HEK293 (cell line): ENCODE results near the gene CDCP2.

Source experiments
- CTCF ChIA-PET: fragments of 350-600 bp; formaldehyde crosslinking; extraction: SDS; loops from one replicate; lab custom pipeline; 2021; ENCODE audit warnings: antibody characterized with exemption; lab: Yijun Ruan, JAX
- POLR2A ChIA-PET: fragments of 300-600 bp; formaldehyde crosslinking; extraction: SDS; loops from one replicate; lab custom pipeline; 2020; ENCODE audit warnings: antibody characterized with exemption, inconsistent platforms; lab: Yijun Ruan, JAX
- H3K27ac ChIP-seq: fragments of 200-500 bp; sonication (Bioruptor generic); 2 replicates; pipeline ENCODE4 v1.5.1; 2014; ENCODE audit warnings: low read depth, low read length, control low read depth, inconsistent platforms; ENCODE audit errors: extremely low read depth
- H3K36me3 ChIP-seq, 2 experiments: fragments of 200-500 bp in 1 of 2; sonication (Bioruptor generic) in 1 of 2; 1 replicate in 1 of 2; 2 replicates in 1 of 2; pipeline ENCODE4 v1.5.1; 2014 to 2017; ENCODE audit warnings: inconsistent platforms in 2 of 2, low read length in 2 of 2; ENCODE audit not compliant: control insufficient read depth in 2 of 2, insufficient read depth in 1 of 2
- H3K4me1 ChIP-seq: fragments of 200-500 bp; sonication (Bioruptor generic); 2 replicates; pipeline ENCODE4 v1.5.1; 2014; ENCODE audit warnings: mild to moderate bottlenecking, low read length, inconsistent platforms; ENCODE audit not compliant: control insufficient read depth, insufficient read depth
- H3K4me3 ChIP-seq: 2 replicates; pipeline ENCODE4 v1.5.1; 2011; ENCODE audit warnings: low read depth, mild to moderate bottlenecking, control low read depth, low read length, moderate library complexity
- H3K9me3 ChIP-seq: fragments of 200-500 bp; sonication (Bioruptor generic); 2 replicates; pipeline ENCODE4 v1.5.1; 2014; ENCODE audit warnings: low read depth, low read length, inconsistent platforms; ENCODE audit not compliant: control insufficient read depth, insufficient read depth
- GLIS2 ChIP-seq: fragments of 450-650 bp; formaldehyde crosslinking; IDR thresholded peaks from 2 replicates; pipeline ENCODE4 v1.5.1; 2016; ENCODE audit warnings: missing biosample characterization, missing genetic modification characterization
- HIC1 ChIP-seq: fragments of 450-650 bp; formaldehyde crosslinking; IDR thresholded peaks from 2 replicates; pipeline ENCODE4 v1.5.1; 2016; ENCODE audit warnings: missing biosample characterization, missing genetic modification characterization
- HOXA7 ChIP-seq: sonication (generic); formaldehyde crosslinking; IDR thresholded peaks from 2 replicates; pipeline ENCODE4 v1.8.1; 2022; ENCODE audit warnings: missing genetic modification reagents, borderline replicate concordance
- PBX3 ChIP-seq: sonication (generic); formaldehyde crosslinking; IDR thresholded peaks from 2 replicates; pipeline ENCODE4 v1.8.1; 2022; ENCODE audit warnings: mild to moderate bottlenecking, moderate library complexity, missing genetic modification reagents
- SETDB1 ChIP-seq: IDR thresholded peaks from one replicate; pipeline ENCODE4 v1.6.1; 2017; ENCODE audit warnings: mild to moderate bottlenecking, low read length, moderate library complexity, mixed read lengths; ENCODE audit not compliant: insufficient read length
- SP3 ChIP-seq: fragments of 450-650 bp; formaldehyde crosslinking; IDR thresholded peaks from 2 replicates; pipeline ENCODE4 v1.5.1; 2016; ENCODE audit warnings: missing biosample characterization, missing genetic modification characterization
- ZBTB48 ChIP-seq: fragments of 450-650 bp; formaldehyde crosslinking; IDR thresholded peaks from 2 replicates; pipeline ENCODE4 v1.5.1; 2016; ENCODE audit warnings: missing biosample characterization, missing genetic modification characterization
- ZFP41 ChIP-seq: fragments of 450-650 bp; formaldehyde crosslinking; IDR thresholded peaks from 2 replicates; pipeline ENCODE4 v1.5.1; 2016; ENCODE audit warnings: missing biosample characterization, missing genetic modification characterization, borderline replicate concordance
- ZNF10 ChIP-seq: fragments of 450-650 bp; formaldehyde crosslinking; IDR thresholded peaks from 2 replicates; pipeline ENCODE4 v1.5.1; 2017; ENCODE audit warnings: missing biosample characterization, missing genetic modification characterization
- ZNF133 ChIP-seq: fragments of 450-650 bp; formaldehyde crosslinking; IDR thresholded peaks from 2 replicates; pipeline ENCODE4 v1.5.1; 2016; ENCODE audit warnings: missing biosample characterization, missing genetic modification characterization
- ZNF239 ChIP-seq: fragments of 450-650 bp; formaldehyde crosslinking; IDR thresholded peaks from 2 replicates; pipeline ENCODE4 v1.5.1; 2016; ENCODE audit warnings: missing biosample characterization, missing genetic modification characterization
- ZNF248 ChIP-seq: fragments of 450-650 bp; formaldehyde crosslinking; IDR thresholded peaks from 2 replicates; pipeline ENCODE4 v1.5.1; 2017; ENCODE audit warnings: missing biosample characterization, missing genetic modification characterization
- ZNF274 ChIP-seq, 2 experiments: fragments of 200-500 bp in 1 of 2; fragments of 450-650 bp in 1 of 2; sonication (Bioruptor generic) in 1 of 2; formaldehyde crosslinking in 1 of 2; IDR thresholded peaks; 2 replicates each; pipeline versions ENCODE4 v1.5.1 to v1.6.1; 2014 to 2016; ENCODE audit warnings: borderline replicate concordance in 1 of 2, inconsistent platforms in 1 of 2, low read length in 1 of 2, missing biosample characterization in 1 of 2, missing genetic modification characterization in 1 of 2
- ZNF366 ChIP-seq: fragments of 450-650 bp; formaldehyde crosslinking; conservative IDR thresholded peaks from 2 replicates; pipeline ENCODE4 v1.5.1; 2016; ENCODE audit warnings: missing biosample characterization, missing genetic modification characterization
- ZNF473 ChIP-seq: fragments of 450-650 bp; formaldehyde crosslinking; IDR thresholded peaks from 2 replicates; pipeline ENCODE4 v1.5.1; 2017; ENCODE audit warnings: missing biosample characterization, missing genetic modification characterization
- ZNF549 ChIP-seq: fragments of 450-650 bp; IDR thresholded peaks from 2 replicates; pipeline ENCODE4 v1.5.1; 2018; ENCODE audit warnings: missing biosample characterization, missing genetic modification characterization, mild to moderate bottlenecking, inconsistent platforms, moderate library complexity
- ZNF561 ChIP-seq: fragments of 450-650 bp; IDR thresholded peaks from 2 replicates; pipeline ENCODE4 v1.5.1; 2018; ENCODE audit warnings: missing biosample characterization, missing genetic modification characterization, borderline replicate concordance
- ZNF639 ChIP-seq: fragments of 450-650 bp; formaldehyde crosslinking; IDR thresholded peaks from 2 replicates; pipeline ENCODE4 v1.5.1; 2016; ENCODE audit warnings: missing biosample characterization, missing genetic modification characterization
- ZNF830 ChIP-seq: fragments of 450-650 bp; IDR thresholded peaks from 2 replicates; pipeline ENCODE4 v1.5.0; 2018; ENCODE audit warnings: missing biosample characterization, missing genetic modification characterization, low read depth, mild to moderate bottlenecking, moderate library complexity
- TF ChIP-seq, protein P1 (sequence below): fragments of 450-650 bp; formaldehyde crosslinking; IDR thresholded peaks from 2 replicates; pipeline ENCODE4 v1.5.1; 2016; ENCODE audit warnings: missing biosample characterization, missing genetic modification characterization
- TF ChIP-seq, protein P2 (sequence below): fragments of 450-650 bp; formaldehyde crosslinking; IDR thresholded peaks from 2 replicates; pipeline ENCODE4; 2016; ENCODE audit warnings: missing biosample characterization, missing genetic modification characterization

Gene CDCP2

DNA sequence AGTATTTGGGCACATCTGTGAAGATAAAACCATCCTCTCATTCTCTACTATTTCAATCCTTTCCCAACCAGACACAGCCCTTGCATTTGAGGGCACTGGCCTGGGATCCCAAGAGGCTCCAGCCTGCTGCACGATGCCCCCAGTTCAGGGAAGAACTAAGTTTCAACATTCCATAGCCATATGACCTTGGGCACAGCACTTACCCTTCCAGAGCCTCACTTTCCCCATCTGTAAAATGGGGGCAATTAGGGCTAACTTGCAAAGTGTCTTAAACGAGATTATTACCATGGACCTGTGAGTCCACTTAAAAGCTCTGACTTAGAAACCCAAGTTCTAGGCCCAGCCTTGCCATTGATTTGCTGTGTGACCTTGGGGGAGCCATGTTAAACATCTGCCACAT is 22.9 kb downstream of the CDCP2 start (continued):
- TF ChIP-seq HIC1 (tag by site-specific recombination): no peak
- no peak for TF ChIP-seq ZNF10
- no peak for TF ChIP-seq GLIS2
- TF ChIP-seq ZNF473 (tag by site-specific recombination): no peak
- no peak for TF ChIP-seq ZNF133 (tag by site-specific recombination)
- TF ChIP-seq ZBTB48 (tag by site-specific recombination): no peak
- TF ChIP-seq ZNF274 (IDR thresholded peaks at IDR 0.05; ENCODE audit: low read length): no peak
- no peak for TF ChIP-seq ZNF274 (tag by site-specific recombination; IDR thresholded peaks at IDR 0.05; ENCODE audit: borderline replicate concordance)
- no peak for TF ChIP-seq PBX3
- TF ChIP-seq ZNF830 (tag by site-specific recombination): no peak
- no peak for TF ChIP-seq HOXA7 (CRISPR knock-in tag)

DNA sequence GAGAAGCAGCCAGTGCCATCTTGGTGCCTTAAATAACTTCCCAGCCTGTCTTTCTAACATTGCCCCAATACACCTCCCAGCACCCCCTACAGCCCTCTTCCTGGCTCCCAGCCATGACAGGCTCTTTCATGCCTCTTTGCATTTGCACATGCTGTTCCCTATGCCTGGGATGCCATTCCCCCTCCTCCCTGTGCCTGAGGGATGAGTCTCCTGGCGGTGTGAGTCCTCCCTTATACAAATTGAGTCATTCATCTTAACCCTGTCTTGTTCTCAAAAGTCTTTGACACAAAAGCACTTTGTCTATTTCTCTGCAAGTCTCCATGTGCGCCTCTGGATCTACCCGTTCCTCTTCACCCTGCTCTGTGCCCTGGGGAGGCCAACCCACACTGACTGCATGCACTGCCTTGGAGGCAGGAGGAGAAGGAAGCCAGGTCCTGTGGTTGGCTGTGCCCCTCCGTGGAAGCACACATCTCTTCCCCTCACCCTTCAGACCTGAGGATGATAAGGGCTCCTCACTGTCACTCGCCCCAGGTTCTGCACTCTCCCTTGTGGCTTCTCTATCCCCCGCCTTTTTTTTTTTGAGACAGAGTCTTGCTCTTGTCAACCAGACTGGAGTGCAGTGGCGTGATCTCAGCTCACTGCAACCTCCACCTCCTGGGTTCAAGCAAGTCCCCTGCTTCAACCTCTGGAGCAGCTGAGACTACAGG is 25.1 kb downstream of the CDCP2 start:
- no peak overlapping the region for H3K27ac ChIP-seq
- TF ChIP-seq ZNF239: no peak
- no peak for TF ChIP-seq ZNF248 (tag by site-specific recombination)
- TF ChIP-seq, protein P1, sequence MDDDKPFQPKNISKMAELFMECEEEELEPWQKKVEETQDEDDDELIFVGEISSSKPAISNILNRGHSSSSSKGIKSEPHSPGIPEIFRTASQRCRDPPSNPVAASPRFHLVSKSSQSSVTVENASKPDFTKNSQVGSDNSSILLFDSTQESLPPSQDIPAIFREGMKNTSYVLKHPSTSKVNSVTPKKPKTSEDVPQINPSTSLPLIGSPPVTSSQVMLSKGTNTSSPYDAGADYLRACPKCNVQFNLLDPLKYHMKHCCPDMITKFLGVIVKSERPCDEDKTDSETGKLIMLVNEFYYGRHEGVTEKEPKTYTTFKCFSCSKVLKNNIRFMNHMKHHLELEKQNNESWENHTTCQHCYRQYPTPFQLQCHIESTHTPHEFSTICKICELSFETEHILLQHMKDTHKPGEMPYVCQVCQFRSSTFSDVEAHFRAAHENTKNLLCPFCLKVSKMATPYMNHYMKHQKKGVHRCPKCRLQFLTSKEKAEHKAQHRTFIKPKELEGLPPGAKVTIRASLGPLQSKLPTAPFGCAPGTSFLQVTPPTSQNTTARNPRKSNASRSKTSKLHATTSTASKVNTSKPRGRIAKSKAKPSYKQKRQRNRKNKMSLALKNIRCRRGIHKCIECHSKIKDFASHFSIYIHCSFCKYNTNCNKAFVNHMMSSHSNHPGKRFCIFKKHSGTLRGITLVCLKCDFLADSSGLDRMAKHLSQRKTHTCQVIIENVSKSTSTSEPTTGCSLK (tag by site-specific recombination): no peak
- TF ChIP-seq ZNF561 (tag by site-specific recombination): no peak
- TF ChIP-seq SETDB1: no peak
- no peak for TF ChIP-seq SP3
- no peak for TF ChIP-seq ZNF639
- TF ChIP-seq ZBTB48 (tag by site-specific recombination): no peak
- no peak for TF ChIP-seq ZNF549 (tag by site-specific recombination)
- TF ChIP-seq ZFP41 (tag by site-specific recombination): no peak
- TF ChIP-seq, protein P2, sequence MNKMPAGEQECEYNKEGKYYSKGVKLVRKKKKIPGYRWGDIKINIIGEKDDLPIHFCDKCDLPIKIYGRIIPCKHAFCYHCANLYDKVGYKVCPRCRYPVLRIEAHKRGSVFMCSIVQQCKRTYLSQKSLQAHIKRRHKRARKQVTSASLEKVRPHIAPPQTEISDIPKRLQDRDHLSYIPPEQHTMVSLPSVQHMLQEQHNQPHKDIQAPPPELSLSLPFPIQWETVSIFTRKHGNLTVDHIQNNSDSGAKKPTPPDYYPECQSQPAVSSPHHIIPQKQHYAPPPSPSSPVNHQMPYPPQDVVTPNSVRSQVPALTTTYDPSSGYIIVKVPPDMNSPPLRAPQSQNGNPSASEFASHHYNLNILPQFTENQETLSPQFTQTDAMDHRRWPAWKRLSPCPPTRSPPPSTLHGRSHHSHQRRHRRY (tag by site-specific recombination): no peak
- TF ChIP-seq ZNF366 (tag by site-specific recombination): no peak
- POLR2A ChIA-PET: no interaction called here
- H3K36me3 ChIP-seq: no peaks in the 10 kb centered on the region
- H3K4me1 ChIP-seq: no peaks in the 10 kb centered on the region
- CTCF ChIA-PET: interaction anchor here (0.6 to 1.1 kb wide), 2 partner anchors 228 to 362 kb away, joined by 3 to 5 read pairs; no protein-coding TSS in a partner anchor
- H3K9me3 ChIP-seq: no peaks in the 10 kb centered on the region
- H3K4me3 ChIP-seq: no peak overlapping the region
